ENCODE results near the gene LRRC75A. TPM values are rescaled to one million over a fixed set of nuclear protein-coding genes. Genes with fewer than 3 reads are reported as not detected.

LRRC75A gene
- total RNA-seq, 4 donors from 2014 or later: 0.26 to 6.0 (median 3.7) TPM

DNA sequence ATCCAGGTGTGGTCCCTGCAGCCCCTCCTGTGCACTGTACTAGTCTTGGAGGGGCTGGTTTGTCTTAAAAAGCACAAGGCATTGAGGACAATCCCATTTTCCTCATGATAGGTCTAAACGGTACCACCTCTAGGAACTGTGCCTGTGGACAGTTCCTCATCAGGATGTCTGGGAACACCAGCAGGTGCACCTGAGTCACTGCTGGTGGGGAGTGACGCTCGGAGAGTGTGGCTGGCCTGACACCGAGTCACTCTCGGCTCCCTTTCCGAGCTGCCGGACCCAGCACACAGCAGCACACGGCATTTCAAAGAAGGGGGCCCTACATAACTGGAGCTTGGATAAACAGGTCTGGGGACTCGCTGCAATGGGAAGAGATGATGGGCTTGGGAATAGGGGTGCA is 25.6 kb downstream of the LRRC75A start:
- DNase-seq: no peak
- H3K9me3 ChIP-seq: no peaks in the 10 kb centered on the region
- H3K27ac ChIP-seq: no peak overlapping the region
- no peak overlapping the region for H3K4me3 ChIP-seq
- no peaks in the 10 kb centered on the region for H3K4me1 ChIP-seq
- H3K36me3 ChIP-seq: no peaks in the 10 kb centered on the region
- no peak for TF ChIP-seq POLR2A (IDR thresholded peaks at IDR 0.05)
- TF ChIP-seq, protein P1, sequence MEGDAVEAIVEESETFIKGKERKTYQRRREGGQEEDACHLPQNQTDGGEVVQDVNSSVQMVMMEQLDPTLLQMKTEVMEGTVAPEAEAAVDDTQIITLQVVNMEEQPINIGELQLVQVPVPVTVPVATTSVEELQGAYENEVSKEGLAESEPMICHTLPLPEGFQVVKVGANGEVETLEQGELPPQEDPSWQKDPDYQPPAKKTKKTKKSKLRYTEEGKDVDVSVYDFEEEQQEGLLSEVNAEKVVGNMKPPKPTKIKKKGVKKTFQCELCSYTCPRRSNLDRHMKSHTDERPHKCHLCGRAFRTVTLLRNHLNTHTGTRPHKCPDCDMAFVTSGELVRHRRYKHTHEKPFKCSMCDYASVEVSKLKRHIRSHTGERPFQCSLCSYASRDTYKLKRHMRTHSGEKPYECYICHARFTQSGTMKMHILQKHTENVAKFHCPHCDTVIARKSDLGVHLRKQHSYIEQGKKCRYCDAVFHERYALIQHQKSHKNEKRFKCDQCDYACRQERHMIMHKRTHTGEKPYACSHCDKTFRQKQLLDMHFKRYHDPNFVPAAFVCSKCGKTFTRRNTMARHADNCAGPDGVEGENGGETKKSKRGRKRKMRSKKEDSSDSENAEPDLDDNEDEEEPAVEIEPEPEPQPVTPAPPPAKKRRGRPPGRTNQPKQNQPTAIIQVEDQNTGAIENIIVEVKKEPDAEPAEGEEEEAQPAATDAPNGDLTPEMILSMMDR (IDR thresholded peaks at IDR 0.05): no peak
- H3K27me3 ChIP-seq: no peaks in the 10 kb centered on the region
- intact Hi-C loops (cut with DNase I; ENCODE audit: low total_unique reads): no loop called here

DNA sequence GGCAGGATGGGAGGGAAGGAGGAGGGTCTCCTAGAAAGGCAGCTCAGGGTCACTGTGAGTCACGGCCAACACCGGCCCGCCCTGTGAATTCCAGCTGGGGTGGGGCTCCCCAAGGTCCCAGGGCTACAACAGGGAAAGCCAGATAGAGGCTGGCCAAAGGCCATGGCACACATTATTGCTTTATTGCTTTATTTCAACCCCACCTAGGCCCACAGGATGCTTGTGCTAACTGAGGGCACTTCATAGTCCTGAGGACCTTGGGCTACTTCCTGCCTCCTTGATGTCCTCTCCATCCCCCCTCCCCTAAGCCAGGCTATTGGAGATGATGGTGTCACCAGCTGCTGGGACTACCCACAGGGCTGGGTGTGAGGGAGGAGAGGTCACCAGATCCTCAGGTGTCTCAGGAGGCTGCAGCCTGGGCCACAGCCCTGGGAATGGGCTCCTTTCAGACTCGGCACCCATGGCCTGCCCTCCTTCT is 26.1 kb downstream of the LRRC75A start:
- Histone ChIP-seq H3K4me1 (no peaks in the 10 kb centered on the region), H3K27me3 (no peaks in the 10 kb centered on the region), H3K9me3 (no peaks in the 10 kb centered on the region), H3K27ac (no peak overlapping the region), H3K4me3 (no peak overlapping the region), H3K36me3 (no peaks in the 10 kb centered on the region)
- DNase-seq: no peak
- no peak for TF ChIP-seq POLR2A (IDR thresholded peaks at IDR 0.05)
- TF ChIP-seq, protein P1 (IDR thresholded peaks at IDR 0.05): no peak
- intact Hi-C loops (cut with DNase I; ENCODE audit: low total_unique reads): no loop called here

DNA sequence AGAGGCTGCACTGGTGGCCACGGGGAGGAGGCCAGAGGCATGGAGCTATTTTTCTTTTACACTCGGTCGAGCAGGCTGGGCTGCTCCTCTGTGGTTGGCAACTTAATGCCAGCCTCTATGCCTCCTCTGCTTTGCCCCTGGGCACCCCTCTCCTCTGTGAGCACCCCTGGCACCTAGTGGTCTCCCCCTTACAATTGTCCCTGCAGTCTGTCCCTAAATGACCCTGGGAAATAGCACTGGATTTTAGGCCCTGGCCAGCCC is 27.0 kb downstream of the LRRC75A start:
- H3K36me3 ChIP-seq: no peaks in the 10 kb centered on the region
- H3K9me3 ChIP-seq: no peaks in the 10 kb centered on the region
- intact Hi-C loops (cut with DNase I; ENCODE audit: low total_unique reads): no loop called here
- no peak overlapping the region for H3K27ac ChIP-seq
- no peaks in the 10 kb centered on the region for H3K27me3 ChIP-seq
- TF ChIP-seq, protein P1 (IDR thresholded peaks at IDR 0.05): no peak
- TF ChIP-seq POLR2A (IDR thresholded peaks at IDR 0.05): no peak
- DNase-seq: no peak
- no peaks in the 10 kb centered on the region for H3K4me1 ChIP-seq
- no peak overlapping the region for H3K4me3 ChIP-seq

DNA sequence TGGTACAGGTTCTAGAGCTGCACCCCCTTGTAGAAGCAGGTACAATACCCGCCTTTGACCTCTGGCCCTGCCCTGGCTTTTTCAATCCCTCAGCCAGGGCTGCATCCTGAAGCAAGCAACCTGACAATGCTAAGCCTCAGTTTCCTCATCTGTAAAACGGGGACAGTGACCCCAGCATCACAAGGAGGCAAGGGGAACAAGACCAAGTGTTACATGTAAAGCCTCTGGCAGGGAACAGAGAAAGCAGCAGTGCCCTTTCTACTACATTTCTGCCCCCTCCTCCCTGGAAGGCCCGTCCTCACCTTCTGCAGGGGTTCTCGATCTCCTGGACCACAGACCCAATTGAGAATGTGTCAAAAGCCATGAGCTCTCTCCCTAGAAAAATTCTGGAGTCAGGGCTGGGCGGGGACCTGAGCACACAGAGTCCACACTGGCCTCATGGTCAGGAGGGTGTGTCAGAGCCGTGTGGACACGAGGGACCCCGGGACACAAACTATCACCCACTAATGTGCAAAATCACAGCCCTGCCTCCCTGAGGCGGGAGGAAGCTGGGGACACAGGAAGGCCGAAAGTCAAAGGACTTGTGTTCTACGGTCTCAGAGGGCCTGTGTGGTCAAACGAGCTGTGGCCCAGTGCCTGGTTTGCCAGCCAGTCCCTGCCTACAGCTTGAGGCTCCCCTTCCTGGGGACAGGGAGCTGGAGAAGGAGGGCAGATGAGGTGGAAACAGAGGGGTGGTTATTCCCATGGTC is 27.5 kb downstream of the LRRC75A start:
- Histone ChIP-seq H3K4me3 (no peak overlapping the region), H3K36me3 (no peaks in the 10 kb centered on the region), H3K27me3 (no peaks in the 10 kb centered on the region), H3K9me3 (no peaks in the 10 kb centered on the region), H3K4me1 (no peaks in the 10 kb centered on the region), H3K27ac (no peak overlapping the region)
- DNase-seq: no peak
- TF ChIP-seq, protein P1 (IDR thresholded peaks at IDR 0.05): no peak
- no peak for TF ChIP-seq POLR2A (IDR thresholded peaks at IDR 0.05)
- intact Hi-C loops (cut with DNase I; ENCODE audit: low total_unique reads): loop anchor here (5.0 kb wide), 1 partner anchor 38 kb away; no protein-coding TSS in a partner anchor

DNA sequence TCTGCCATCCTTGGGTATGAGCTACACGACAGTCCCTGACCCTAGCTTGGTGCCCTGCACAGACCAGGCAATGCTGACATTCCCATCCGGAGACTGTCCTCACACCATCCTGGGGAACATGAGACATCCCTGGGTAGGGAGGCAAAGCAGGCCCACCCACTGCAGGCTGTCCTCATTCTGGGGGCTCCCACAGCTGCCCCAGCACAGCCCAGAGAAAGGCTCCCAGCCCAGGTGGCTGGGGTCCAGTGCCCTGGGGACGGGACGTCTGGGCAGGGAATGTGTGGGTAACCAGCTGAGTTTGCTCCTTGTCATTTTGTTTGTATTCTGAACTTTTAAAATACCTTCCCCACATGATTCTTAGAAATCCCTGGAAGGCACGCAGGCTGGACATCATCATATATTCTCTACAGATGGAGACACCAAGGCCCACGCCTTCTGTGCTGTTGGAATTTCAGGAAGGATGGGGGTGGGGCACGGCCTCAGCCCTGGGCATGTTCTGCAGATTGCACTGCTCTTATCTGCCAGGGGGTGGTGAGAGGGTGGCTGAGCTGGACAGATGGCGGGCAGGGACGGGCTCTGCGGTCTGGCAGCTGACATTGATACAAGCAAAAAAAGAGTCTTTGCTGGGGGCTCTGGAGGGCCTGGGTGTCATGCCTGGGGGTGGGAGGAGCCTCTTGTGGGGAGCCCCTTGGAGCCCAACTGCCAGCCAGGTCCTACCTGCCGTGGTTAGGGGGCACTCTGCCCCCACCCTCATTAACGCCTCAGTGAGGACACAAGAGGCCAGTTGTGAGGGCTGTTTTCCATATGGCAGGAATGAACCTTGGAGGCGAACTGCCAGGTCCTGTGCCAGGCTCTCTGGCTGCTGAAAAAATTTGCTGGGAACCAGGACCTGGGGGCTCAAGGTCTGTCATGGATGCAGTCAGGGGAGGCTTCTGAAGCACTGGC is 28.4 kb downstream of the LRRC75A start:
- Histone ChIP-seq H3K4me3 (no peak overlapping the region), H3K4me1 (no peaks in the 10 kb centered on the region), H3K9me3 (no peaks in the 10 kb centered on the region), H3K27ac (peak overlapping the region in 1 of 2 donors; percentile 1), H3K27me3 (no peaks in the 10 kb centered on the region), H3K36me3 (no peaks in the 10 kb centered on the region)
- no peak for TF ChIP-seq POLR2A (IDR thresholded peaks at IDR 0.05)
- TF ChIP-seq, protein P1 (IDR thresholded peaks at IDR 0.05): no peak
- DNase-seq: no peak
- intact Hi-C loops (cut with DNase I; ENCODE audit: low total_unique reads): loop anchor here (5.0 kb wide), 1 partner anchor 39 kb away; no protein-coding TSS in a partner anchor

Data from uterus (tissue), 4 donors.